HepG2 (cell line): ENCODE data around the gene ATAD3C. TPM values are rescaled to one million over a fixed set of nuclear protein-coding genes. Genes with fewer than 3 reads are reported as not detected.
A peak's percentile ranks its signal among the peaks of the same experiment; 100 is the strongest.

Experiments
- ARNT2 ChIP-seq: sonication (generic); formaldehyde crosslinking; IDR thresholded peaks from 2 replicates; pipeline ENCODE4 v1.8.0; 2022; ENCODE audit warnings: mild to moderate bottlenecking, low read depth, missing genetic modification reagents, moderate library complexity
- CREBL2 ChIP-seq: sonication (generic); formaldehyde crosslinking; IDR thresholded peaks from 2 replicates; pipeline ENCODE4 v1.8.1; 2023; ENCODE audit warnings: missing genetic modification reagents, mild to moderate bottlenecking, borderline replicate concordance
- E2F2 ChIP-seq: sonication (generic); formaldehyde crosslinking; IDR thresholded peaks from 2 replicates; pipeline ENCODE4 v1.4.0; 2020; ENCODE audit warnings: missing genetic modification reagents, borderline replicate concordance
- FOXK2 ChIP-seq: fragments of 450-650 bp; IDR thresholded peaks from 2 replicates; pipeline ENCODE4 v1.6.1; 2016
- JUN ChIP-seq: sonication (generic); formaldehyde crosslinking; IDR thresholded peaks from 2 replicates; pipeline ENCODE4 v1.4.0; 2020; ENCODE audit warnings: mild to moderate bottlenecking, missing genetic modification reagents
- MAF1 ChIP-seq: sonication (generic); formaldehyde crosslinking; IDR thresholded peaks from 2 replicates; pipeline ENCODE4 v1.5.0; 2020; ENCODE audit warnings: missing genetic modification reagents, borderline replicate concordance
- MATR3 ChIP-seq: sonication (generic); formaldehyde crosslinking; IDR thresholded peaks from 2 replicates; pipeline ENCODE4 v1.4.0; 2020; ENCODE audit warnings: missing genetic modification reagents
- NR2F6 ChIP-seq, 2 experiments: IDR thresholded peaks; 2 replicates each; pipeline ENCODE4 v1.6.1; 2016; ENCODE audit warnings: antibody characterized with exemption in 1 of 2, mild to moderate bottlenecking in 1 of 2
- POGK ChIP-seq: sonication (generic); formaldehyde crosslinking; conservative IDR thresholded peaks from 2 replicates; pipeline ENCODE4 v1.8.0; 2022; ENCODE audit warnings: mild to moderate bottlenecking, moderate library complexity, missing genetic modification reagents
- RFX3 ChIP-seq: IDR thresholded peaks from 2 replicates; pipeline ENCODE4 v1.6.1; 2016; ENCODE audit warnings: missing biosample characterization, missing genetic modification reagents
- SCMH1 ChIP-seq: sonication (generic); formaldehyde crosslinking; IDR thresholded peaks from 2 replicates; pipeline ENCODE4 v1.9.0; 2021; ENCODE audit warnings: missing genetic modification reagents, mild to moderate bottlenecking, borderline replicate concordance
- SKIL ChIP-seq: sonication (generic); formaldehyde crosslinking; IDR thresholded peaks from 2 replicates; pipeline ENCODE4 v1.8.0; 2022; ENCODE audit warnings: missing genetic modification reagents, mild to moderate bottlenecking, moderate library complexity, borderline replicate concordance
- SPEN ChIP-seq: sonication (generic); formaldehyde crosslinking; IDR thresholded peaks from 2 replicates; pipeline ENCODE4 v1.5.1; 2020; ENCODE audit warnings: low read depth, mild to moderate bottlenecking, missing genetic modification reagents
- TFE3 ChIP-seq: IDR thresholded peaks from 2 replicates; pipeline ENCODE4 v1.6.1; 2016
- ZNF382 ChIP-seq: sonication (generic); formaldehyde crosslinking; IDR thresholded peaks from 2 replicates; pipeline ENCODE4 v1.5.0; 2020; ENCODE audit warnings: missing genetic modification reagents, mild to moderate bottlenecking, borderline replicate concordance
- ZNF687 ChIP-seq: sonication (generic); formaldehyde crosslinking; IDR thresholded peaks from 2 replicates; pipeline ENCODE4 v1.5.1; 2020; ENCODE audit warnings: mild to moderate bottlenecking, missing genetic modification reagents, moderate library complexity
- ZNF746 ChIP-seq: sonication (generic); formaldehyde crosslinking; IDR thresholded peaks from 2 replicates; pipeline ENCODE4 v1.8.0; 2022; ENCODE audit warnings: mild to moderate bottlenecking, missing genetic modification reagents
- polyA plus RNA-seq, 8 experiments: library from polyadenylated mRNA; depleted of rRNA in 3 of 8; stranded (reverse) in 7 of 8; unstranded in 1 of 8; fragments of >200 nt; fragmentation: Illumina TruSeq in 4 of 8; extraction: Trizol in 4 of 8; gene quantifications; 2 replicates each; pipeline versions ENCODE4 v1.2.1 to v1.2.3, GENCODE V29; 2011 to 2016; ENCODE audit warnings: low read depth in 4 of 8, missing spikeins in 1 of 8, mixed read lengths in 1 of 8; ENCODE audit not compliant: insufficient read depth in 1 of 8
- total RNA-seq, 5 experiments: library from RNA; depleted of rRNA; stranded (reverse); fragments of >200 nt; fragmentation: Illumina TruSeq; extraction: Trizol; gene quantifications; 2 replicates each; pipeline ENCODE4 v1.2.3, GENCODE V29; 2016; ENCODE audit warnings: low read depth in 1 of 5

ATAD3C gene
- total and polyA plus RNA-seq, 2 of the 13 experiments (the other 11 are each of a cell fraction or from before 2014, with no cell fraction given): 2.4 to 3.2 TPM

GRCh38 chr1:1425753-1426495, 23.6 kb upstream of the ATAD3C start (continued):
- TF ChIP-seq POGK (CRISPR knock-in tag) (no peak; the same call in 1 of the 2 replicates), NR2F6 (IDR thresholded peaks at IDR 0.05) (peak; percentile 50; the same call in 1 of the 2 replicates), NR2F6 (CRISPR knock-in tag; IDR thresholded peaks at IDR 0.05) (peak; percentile 63; the same call in 1 of the 2 replicates), TFE3 (0 out of 2 replicates have a peak, but pooled peaks have one; percentile 12), JUN (CRISPR knock-in tag) (0 out of 2 replicates have a peak, but pooled peaks have one; percentile 23), ZNF746 (CRISPR knock-in tag) (peak; percentile 48; the same call in 1 of the 2 replicates), ZNF687 (CRISPR knock-in tag) (peak; percentile 93), ZNF382 (CRISPR knock-in tag) (no peak), SPEN (peak; percentile 33), MATR3 (CRISPR knock-in tag) (no peak), FOXK2 (no peak), E2F2 (no peak), MAF1 (no peak), RFX3 (CRISPR knock-in tag) (no peak), SCMH1 (CRISPR knock-in tag) (no peak), ARNT2 (0 out of 2 replicates have a peak, but pooled peaks have one; percentile 24), CREBL2 (CRISPR knock-in tag) (no peak), SKIL (CRISPR knock-in tag) (no peak)
